Measurements from ENCODE around the gene ASCC1.
A peak's percentile ranks its signal among the peaks of the same experiment; 100 is the strongest.

ASCC1 gene

DNA sequence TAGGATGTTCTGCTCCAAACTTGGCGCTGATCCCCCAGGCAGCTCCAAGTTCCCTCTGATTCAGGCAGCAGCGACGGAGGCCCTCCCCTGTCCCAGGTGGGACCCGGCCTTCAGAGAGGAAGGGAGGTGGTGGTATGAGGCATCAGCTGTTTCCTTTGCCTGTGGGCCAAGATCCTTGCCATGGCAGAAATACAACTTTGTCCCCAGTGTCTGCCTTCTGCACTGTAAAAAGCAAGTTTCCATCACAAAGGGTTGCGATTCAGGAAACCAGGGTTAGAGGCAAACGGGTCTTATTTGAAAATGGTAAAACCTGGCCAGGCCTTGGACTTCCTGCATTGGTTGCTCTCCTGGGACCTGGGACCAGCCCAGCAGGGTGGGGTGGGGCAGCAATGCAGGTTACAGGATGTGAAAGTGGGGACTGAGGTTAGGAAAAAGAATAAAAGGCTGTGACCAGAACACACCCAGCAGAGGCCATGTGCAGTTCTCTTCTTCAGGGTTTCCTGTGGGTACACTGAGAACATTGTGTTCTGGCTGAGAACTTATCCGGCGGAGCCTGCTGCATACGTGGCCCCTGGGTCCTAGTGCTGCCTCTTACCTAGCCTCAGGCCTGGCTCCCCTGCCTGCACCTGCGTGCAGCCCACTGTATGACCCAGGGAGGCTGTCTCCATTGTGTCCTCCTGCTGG lies 32.5 kb upstream of the ASCC1 start:
- H3K4me3 ChIP-seq (ENCODE audit: insufficient read depth, low read depth, low read length), result no peak overlapping the region
- peaks cover 17% of the 10 kb centered on the region for H3K4me1 ChIP-seq (ENCODE audit: control insufficient read depth, insufficient read depth, low read length)

DNA sequence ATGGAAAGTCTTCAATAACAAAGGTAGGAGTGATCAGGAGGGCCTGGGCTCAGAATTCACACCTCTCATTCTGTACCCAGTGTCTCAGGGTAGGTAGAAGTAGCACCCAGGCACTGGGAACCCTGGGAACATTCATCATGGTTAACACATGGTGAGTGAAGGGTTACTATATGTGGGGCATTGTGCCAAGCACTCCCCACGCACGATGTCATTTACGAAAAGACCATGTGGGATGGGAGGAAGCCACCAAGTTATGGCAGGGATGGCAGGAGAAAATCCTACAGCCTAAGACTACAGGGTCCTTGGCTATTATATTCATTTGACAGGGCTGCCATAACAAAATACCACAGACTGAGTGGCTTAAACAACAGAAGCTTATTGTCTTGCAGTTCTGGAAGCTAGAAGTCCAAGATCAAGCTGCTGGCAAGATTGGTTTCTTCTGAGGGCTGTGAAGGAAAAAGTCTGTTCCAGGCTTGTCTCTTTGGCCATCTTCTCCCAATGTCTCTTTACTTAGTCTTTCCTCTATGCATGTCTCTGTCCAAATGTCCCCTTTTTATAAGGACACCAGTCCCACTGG lies 30.0 kb upstream of the ASCC1 start:
- Histone ChIP-seq H3K4me3 (ENCODE audit: insufficient read depth, low read depth, low read length) (no peak overlapping the region), H3K27me3 (ENCODE audit: control insufficient read depth, insufficient read depth, low read length, poor library complexity, severe bottlenecking) (no peaks in the 10 kb centered on the region), H3K27ac (ENCODE audit: insufficient read depth, low read depth, low read length, poor library complexity, severe bottlenecking) (no peak overlapping the region), H3K9me3 (ENCODE audit: control insufficient read depth, low read length) (no peaks in the 10 kb centered on the region), H3K36me3 (ENCODE audit: control insufficient read depth, insufficient read depth, low read length) (no peaks in the 10 kb centered on the region), H3K4me1 (ENCODE audit: control insufficient read depth, insufficient read depth, low read length) (peaks cover 17% of the 10 kb centered on the region)
- 91 to 96% methylated on average over 3 of the region's 3 CpGs for WGBS, 2 experiments

More for the DNA sequence above, 32.5 kb upstream of the ASCC1 start:
- WGBS, 2 experiments, result 30 to 36% methylated on average over 10 of the region's 10 CpGs
- no peaks in the 10 kb centered on the region for H3K36me3 ChIP-seq (ENCODE audit: control insufficient read depth, insufficient read depth, low read length)
- no peaks in the 10 kb centered on the region for H3K27me3 ChIP-seq (ENCODE audit: control insufficient read depth, insufficient read depth, low read length, poor library complexity, severe bottlenecking)
- H3K27ac ChIP-seq (ENCODE audit: insufficient read depth, low read depth, low read length, poor library complexity, severe bottlenecking), result peak overlapping the region; percentile 36
- H3K9me3 ChIP-seq (ENCODE audit: control insufficient read depth, low read length), result no peaks in the 10 kb centered on the region

DNA sequence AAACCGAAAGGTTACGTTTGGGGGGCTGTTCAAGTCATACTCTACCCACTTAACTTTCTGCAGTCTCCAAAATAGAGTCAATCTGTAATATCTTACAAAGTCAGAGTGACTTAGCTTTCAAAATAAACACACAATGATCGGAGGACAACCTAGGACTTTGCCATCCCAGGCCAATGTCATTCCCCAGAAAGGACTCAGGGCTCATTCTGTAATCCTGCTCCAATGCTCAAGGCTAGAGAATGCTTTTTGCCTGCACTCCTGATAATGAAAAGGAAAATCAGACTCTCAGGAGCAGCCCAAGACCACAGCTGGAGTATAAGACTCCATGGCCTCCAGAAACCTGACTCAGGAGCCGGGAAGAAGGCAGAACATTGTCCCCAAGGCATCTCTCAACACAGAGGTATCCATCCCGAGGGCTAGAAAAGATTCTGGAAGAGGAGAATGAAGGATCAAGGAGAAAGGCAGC lies 28.5 kb upstream of the ASCC1 start:
- Histone ChIP-seq H3K4me3 (ENCODE audit: insufficient read depth, low read depth, low read length) (no peak overlapping the region), H3K27me3 (ENCODE audit: control insufficient read depth, insufficient read depth, low read length, poor library complexity, severe bottlenecking) (no peaks in the 10 kb centered on the region), H3K36me3 (ENCODE audit: control insufficient read depth, insufficient read depth, low read length) (no peaks in the 10 kb centered on the region), H3K9me3 (ENCODE audit: control insufficient read depth, low read length) (no peaks in the 10 kb centered on the region), H3K27ac (ENCODE audit: insufficient read depth, low read depth, low read length, poor library complexity, severe bottlenecking) (no peak overlapping the region), H3K4me1 (ENCODE audit: control insufficient read depth, insufficient read depth, low read length) (peaks cover 17% of the 10 kb centered on the region)
- 75% methylated on average over 5 of the region's 5 CpGs for WGBS, 2 experiments

DNA sequence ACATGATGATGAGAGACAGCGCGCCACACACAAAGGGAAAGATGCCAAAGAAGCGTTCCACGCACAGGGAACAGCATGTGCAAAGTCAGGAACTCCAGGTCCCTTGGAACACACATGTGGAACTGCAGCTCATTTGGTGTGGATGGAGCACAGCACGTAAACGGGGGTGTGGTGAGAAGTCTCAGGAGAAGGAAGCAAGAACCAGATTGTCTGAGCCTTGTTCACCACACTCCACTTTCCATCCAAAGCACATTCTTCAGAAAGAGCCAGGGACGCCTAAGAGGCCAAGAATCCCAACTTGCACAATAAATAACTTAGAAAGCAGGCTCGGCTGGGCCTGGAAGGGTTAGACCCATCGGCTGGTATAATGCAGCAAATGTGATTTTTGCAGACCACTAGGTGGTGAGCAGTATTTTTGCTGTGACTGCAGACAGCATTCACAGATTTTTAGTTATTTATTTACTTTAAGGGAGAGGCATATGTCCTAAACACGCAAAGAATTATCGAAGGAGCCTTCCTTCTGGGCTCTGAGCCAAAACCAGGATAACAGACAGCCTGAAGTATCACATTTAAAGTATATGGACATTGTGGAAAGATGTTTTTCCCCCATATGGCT lies 27.9 kb upstream of the ASCC1 start:
- WGBS, 2 experiments, result 95 to 96% methylated on average over 11 of the region's 11 CpGs
- Histone ChIP-seq H3K9me3 (ENCODE audit: control insufficient read depth, low read length) (no peaks in the 10 kb centered on the region), H3K27me3 (ENCODE audit: control insufficient read depth, insufficient read depth, low read length, poor library complexity, severe bottlenecking) (no peaks in the 10 kb centered on the region), H3K4me3 (ENCODE audit: insufficient read depth, low read depth, low read length) (no peak overlapping the region), H3K4me1 (ENCODE audit: control insufficient read depth, insufficient read depth, low read length) (peaks cover 16% of the 10 kb centered on the region), H3K36me3 (ENCODE audit: control insufficient read depth, insufficient read depth, low read length) (no peaks in the 10 kb centered on the region), H3K27ac (ENCODE audit: insufficient read depth, low read depth, low read length, poor library complexity, severe bottlenecking) (no peak overlapping the region)

DNA sequence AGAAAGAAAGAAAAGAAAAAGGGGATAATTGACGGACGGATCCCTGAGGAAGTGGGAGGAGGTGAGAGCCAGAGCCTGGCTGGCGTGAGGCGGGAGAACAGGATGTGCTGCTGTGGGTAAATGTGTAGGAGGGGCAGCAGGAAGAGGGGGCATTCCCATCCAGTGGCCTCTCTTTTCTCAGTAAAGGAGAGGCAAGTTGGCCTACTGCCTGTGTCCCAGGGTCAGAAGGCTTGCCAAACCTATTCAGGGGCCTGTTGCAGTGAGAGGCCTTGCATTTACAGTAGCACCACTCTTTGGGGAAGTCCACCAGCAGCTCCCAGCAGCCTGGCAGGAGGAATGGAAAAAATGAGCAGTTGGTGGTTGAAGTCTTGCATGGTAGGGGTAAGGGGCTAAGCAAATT lies 26.6 kb upstream of the ASCC1 start:
- 74% methylated on average over 4 of the region's 4 CpGs for WGBS, 2 experiments
- Histone ChIP-seq H3K27me3 (ENCODE audit: control insufficient read depth, insufficient read depth, low read length, poor library complexity, severe bottlenecking) (no peaks in the 10 kb centered on the region), H3K27ac (ENCODE audit: insufficient read depth, low read depth, low read length, poor library complexity, severe bottlenecking) (no peak overlapping the region), H3K4me3 (ENCODE audit: insufficient read depth, low read depth, low read length) (no peak overlapping the region), H3K9me3 (ENCODE audit: control insufficient read depth, low read length) (no peaks in the 10 kb centered on the region), H3K4me1 (ENCODE audit: control insufficient read depth, insufficient read depth, low read length) (peaks cover 4% of the 10 kb centered on the region), H3K36me3 (ENCODE audit: control insufficient read depth, insufficient read depth, low read length) (no peaks in the 10 kb centered on the region)

DNA sequence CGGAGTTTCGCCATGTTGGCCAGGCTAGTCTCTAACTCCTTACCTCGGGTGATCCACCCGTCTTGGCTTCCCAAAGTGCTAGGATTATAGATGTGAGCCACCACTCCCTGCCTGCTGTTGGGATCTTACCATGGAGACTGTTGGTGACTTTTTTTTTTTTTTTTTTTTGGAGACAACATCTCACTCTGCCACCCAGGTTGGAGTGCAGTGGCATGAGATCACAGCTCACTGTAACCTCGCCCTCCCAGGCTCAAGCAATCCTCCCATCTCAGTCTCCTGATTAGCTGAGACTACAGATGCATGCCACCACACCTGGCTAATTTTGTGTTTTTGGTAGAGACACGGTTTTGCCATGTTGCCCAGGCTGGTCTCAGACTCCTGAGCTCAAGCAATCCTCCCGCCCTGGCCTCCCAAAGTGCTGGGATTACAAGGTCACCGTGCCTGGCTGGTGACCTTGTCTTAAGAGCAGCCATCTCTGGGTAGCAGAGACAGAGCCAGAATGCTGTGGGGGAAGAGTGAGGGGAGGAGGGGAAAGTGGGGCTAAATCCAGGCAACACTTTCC lies 25.7 kb upstream of the ASCC1 start:
- Histone ChIP-seq H3K27me3 (ENCODE audit: control insufficient read depth, insufficient read depth, low read length, poor library complexity, severe bottlenecking) (no peaks in the 10 kb centered on the region), H3K36me3 (ENCODE audit: control insufficient read depth, insufficient read depth, low read length) (no peaks in the 10 kb centered on the region), H3K9me3 (ENCODE audit: control insufficient read depth, low read length) (no peaks in the 10 kb centered on the region), H3K4me3 (ENCODE audit: insufficient read depth, low read depth, low read length) (no peak overlapping the region), H3K4me1 (ENCODE audit: control insufficient read depth, insufficient read depth, low read length) (no peaks in the 10 kb centered on the region), H3K27ac (ENCODE audit: insufficient read depth, low read depth, low read length, poor library complexity, severe bottlenecking) (no peak overlapping the region)
- 91% methylated on average over 8 of the region's 8 CpGs for WGBS, 2 experiments

DNA sequence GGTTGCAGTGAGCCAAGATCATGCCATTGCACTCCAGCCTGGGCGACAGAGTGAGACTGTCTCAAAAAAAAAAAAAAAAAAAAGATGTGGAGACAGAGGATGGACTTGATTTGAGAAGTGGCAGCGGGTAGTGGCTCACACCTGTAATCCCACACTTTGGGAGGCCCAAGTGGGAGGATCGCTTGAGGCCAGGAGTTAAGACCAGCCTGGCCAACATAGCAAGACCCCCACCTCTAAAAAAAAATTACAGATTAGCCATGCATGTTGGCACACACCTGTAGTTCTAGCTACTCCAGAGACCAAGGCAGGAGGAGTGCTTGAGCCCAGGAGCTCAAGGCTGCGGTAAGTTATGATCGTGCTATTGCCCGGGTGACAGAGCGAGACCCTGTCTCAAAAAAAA lies 24.3 kb upstream of the ASCC1 start:
- Histone ChIP-seq H3K27ac (ENCODE audit: insufficient read depth, low read depth, low read length, poor library complexity, severe bottlenecking) (no peak overlapping the region), H3K27me3 (ENCODE audit: control insufficient read depth, insufficient read depth, low read length, poor library complexity, severe bottlenecking) (no peaks in the 10 kb centered on the region), H3K4me1 (ENCODE audit: control insufficient read depth, insufficient read depth, low read length) (no peaks in the 10 kb centered on the region), H3K36me3 (ENCODE audit: control insufficient read depth, insufficient read depth, low read length) (no peaks in the 10 kb centered on the region), H3K9me3 (ENCODE audit: control insufficient read depth, low read length) (no peaks in the 10 kb centered on the region), H3K4me3 (ENCODE audit: insufficient read depth, low read depth, low read length) (no peak overlapping the region)
- 89 to 93% methylated on average over 7 of the region's 7 CpGs for WGBS, 2 experiments

DNA sequence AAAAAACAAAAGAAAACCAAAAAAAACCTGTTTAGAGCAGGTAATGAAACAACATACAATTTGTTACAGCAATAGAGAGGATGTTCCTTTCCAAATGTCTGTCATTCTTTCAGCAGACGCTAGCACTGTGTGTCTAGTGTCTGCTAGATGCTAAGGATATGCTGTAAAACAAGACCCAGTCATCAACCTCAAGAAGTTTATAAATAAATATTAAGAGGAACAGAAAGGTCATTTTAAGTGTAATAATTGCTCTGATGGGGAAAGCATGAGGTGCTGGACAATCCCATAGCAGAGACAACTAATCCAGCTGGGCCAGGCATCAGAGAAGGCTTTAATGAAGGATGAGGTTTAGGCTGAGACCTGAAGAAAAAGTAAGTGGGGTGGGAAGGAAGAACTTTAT lies 23.3 kb upstream of the ASCC1 start:
- H3K4me3 ChIP-seq (ENCODE audit: insufficient read depth, low read depth, low read length), result no peak overlapping the region
- 89 to 100% methylated on average over 1 of the region's 1 CpG for WGBS, 2 experiments
- no peaks in the 10 kb centered on the region for H3K4me1 ChIP-seq (ENCODE audit: control insufficient read depth, insufficient read depth, low read length)
- no peak overlapping the region for H3K27ac ChIP-seq (ENCODE audit: insufficient read depth, low read depth, low read length, poor library complexity, severe bottlenecking)
- no peaks in the 10 kb centered on the region for H3K27me3 ChIP-seq (ENCODE audit: control insufficient read depth, insufficient read depth, low read length, poor library complexity, severe bottlenecking)
- H3K9me3 ChIP-seq (ENCODE audit: control insufficient read depth, low read length), result no peaks in the 10 kb centered on the region
- H3K36me3 ChIP-seq (ENCODE audit: control insufficient read depth, insufficient read depth, low read length), result peaks cover 4% of the 10 kb centered on the region

DNA sequence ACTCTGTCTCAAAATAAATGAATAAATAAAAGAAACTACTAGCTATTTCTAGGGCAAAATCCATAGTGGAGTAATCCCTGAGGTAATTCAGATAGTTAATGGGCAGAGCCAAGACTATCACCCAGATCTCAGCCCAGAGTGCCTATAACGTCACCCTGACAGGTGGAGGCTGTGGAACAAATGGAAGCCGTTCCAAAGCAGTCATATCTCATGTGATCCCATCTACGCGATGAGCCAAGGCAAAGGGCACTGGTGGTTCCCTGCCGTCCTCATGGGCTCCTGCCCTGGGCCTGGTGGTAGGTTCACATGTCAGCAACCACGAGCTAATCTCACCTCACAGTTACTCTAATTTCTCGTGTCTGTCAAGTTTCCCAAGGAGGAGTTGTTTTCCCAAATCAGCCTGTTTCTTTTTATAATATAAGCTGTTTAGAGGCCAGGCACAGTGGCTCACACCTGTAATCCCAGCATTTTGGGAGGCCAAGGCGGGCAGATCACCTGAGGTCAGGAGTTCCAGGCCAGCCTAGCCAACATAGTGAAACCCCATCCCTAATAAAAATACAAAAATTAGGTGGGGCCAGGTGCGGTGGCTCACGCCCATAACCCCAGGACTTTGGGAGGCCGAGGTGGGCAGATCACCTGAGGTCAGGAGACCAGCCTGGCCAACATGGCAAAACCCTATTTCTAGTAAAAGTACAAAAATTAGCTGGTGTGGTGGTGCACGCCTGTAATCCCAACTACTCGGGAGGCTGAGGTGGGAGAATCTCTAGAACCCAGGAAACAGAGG lies 22.5 kb upstream of the ASCC1 start:
- Histone ChIP-seq H3K4me3 (ENCODE audit: insufficient read depth, low read depth, low read length) (no peak overlapping the region), H3K27me3 (ENCODE audit: control insufficient read depth, insufficient read depth, low read length, poor library complexity, severe bottlenecking) (no peaks in the 10 kb centered on the region), H3K27ac (ENCODE audit: insufficient read depth, low read depth, low read length, poor library complexity, severe bottlenecking) (no peak overlapping the region), H3K9me3 (ENCODE audit: control insufficient read depth, low read length) (no peaks in the 10 kb centered on the region), H3K4me1 (ENCODE audit: control insufficient read depth, insufficient read depth, low read length) (no peaks in the 10 kb centered on the region), H3K36me3 (ENCODE audit: control insufficient read depth, insufficient read depth, low read length) (peaks cover 10% of the 10 kb centered on the region)
- WGBS, 2 experiments, result 94 to 95% methylated on average over 13 of the region's 13 CpGs

All from ectodermal cell (in vitro differentiated cells).